Measurements from ENCODE around the gene AGAP1.

DNA sequence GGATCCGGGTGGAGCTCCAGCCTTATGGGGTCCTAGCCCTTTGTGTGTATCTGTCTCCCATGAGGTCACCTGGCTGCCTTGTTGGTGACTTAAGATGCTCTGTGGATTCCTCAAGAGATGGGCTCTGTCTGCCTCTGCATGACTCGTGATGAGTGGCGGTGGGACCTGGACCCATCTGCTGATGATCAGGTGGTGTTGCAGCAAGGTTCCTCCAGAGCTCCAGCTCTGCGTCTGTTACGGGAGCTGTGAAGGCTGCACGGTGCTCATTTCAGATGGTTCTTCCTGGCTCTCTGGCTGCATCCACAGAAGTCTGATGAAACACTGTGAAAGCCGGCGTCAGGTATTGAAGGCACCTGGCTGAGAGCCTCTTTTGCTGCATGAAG is 2.4 kb downstream of the AGAP1 start:
- TF ChIP-seq CTCF (IDR thresholded peaks at IDR 0.05) (no peak), EZH2 (IDR thresholded peaks at IDR 0.05) (no peak), EZH2phosphoT487 (IDR thresholded peaks at IDR 0.05) (no peak)

Measured in neural progenitor cell (in vitro differentiated cells).